GM10266 (cell line): ENCODE results near the gene RHOBTB1.

ENCODE experiments used
- DNase-seq: peaks from one replicate; pipeline ENCODE4 v3.0.0; 2012; ENCODE audit errors: extremely low spot score
- TF ChIP-seq, protein P1 (sequence below): IDR thresholded peaks from 2 replicates; pipeline ENCODE4 v1.5.1; 2012; ENCODE audit warnings: mild to moderate bottlenecking, low read depth; ENCODE audit not compliant: control insufficient read depth, insufficient read depth; ENCODE audit errors: missing control alignments

Gene RHOBTB1

DNA sequence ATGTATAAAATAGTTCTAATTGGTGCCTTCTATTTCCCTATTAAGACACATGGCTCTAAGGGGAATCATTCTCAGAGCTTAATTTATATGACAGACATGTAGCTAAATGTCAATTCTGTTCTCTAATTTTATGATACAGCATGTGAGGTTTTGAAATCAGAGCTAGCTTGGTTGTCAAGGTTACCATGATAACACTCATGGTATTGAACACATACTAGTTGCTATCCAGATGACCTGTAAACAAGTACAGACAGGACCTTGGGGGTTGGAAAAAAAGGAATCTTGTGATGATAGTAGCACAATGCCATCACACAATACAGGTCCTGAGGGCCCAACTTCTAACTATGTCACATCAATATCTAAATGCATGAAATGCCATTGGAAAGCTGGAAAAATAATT, 49.2 kb downstream of the RHOBTB1 start:
- TF ChIP-seq, protein P1, sequence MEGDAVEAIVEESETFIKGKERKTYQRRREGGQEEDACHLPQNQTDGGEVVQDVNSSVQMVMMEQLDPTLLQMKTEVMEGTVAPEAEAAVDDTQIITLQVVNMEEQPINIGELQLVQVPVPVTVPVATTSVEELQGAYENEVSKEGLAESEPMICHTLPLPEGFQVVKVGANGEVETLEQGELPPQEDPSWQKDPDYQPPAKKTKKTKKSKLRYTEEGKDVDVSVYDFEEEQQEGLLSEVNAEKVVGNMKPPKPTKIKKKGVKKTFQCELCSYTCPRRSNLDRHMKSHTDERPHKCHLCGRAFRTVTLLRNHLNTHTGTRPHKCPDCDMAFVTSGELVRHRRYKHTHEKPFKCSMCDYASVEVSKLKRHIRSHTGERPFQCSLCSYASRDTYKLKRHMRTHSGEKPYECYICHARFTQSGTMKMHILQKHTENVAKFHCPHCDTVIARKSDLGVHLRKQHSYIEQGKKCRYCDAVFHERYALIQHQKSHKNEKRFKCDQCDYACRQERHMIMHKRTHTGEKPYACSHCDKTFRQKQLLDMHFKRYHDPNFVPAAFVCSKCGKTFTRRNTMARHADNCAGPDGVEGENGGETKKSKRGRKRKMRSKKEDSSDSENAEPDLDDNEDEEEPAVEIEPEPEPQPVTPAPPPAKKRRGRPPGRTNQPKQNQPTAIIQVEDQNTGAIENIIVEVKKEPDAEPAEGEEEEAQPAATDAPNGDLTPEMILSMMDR: no peak
- DNase-seq: no peak

DNA sequence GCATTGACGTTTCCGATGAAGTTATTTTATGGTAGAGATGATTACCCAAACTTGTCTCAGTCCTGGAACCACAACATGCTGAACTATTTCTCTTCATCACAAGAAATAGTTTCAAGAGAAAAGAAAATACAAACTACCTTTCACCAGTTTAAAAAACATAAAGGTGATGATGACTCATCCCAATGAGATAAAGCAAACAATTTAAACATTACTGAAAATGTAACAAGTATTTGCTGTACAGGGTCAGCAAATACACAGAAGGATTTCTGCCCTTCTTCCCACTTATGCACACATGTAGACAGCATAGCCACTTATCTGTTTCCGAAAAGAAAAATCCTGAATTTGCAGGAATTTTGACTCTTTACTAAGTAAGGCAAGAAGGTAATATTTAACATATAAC, 50.8 kb downstream of the RHOBTB1 start:
- DNase-seq: no peak
- TF ChIP-seq, protein P1: no peak

DNA sequence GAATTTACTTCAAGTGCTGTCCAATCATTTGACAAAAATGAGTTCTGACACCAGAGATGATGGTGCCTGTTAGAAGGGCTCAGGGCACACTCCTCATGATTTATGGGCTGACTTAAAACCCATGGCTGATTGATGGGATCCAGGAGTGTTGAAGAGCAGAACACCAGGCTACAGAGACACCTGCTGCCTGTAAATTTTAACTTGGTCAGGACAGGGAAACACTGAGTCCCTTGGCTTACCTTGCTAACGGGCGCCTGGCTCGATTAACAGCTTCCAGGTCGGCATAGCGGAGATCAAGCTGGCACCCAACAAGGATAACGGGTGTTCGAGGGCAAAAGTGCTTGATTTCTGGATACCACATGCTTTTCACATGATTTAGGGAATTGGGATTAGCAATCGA, 51.4 kb downstream of the RHOBTB1 start:
- no peak for DNase-seq
- TF ChIP-seq, protein P1: no peak

DNA sequence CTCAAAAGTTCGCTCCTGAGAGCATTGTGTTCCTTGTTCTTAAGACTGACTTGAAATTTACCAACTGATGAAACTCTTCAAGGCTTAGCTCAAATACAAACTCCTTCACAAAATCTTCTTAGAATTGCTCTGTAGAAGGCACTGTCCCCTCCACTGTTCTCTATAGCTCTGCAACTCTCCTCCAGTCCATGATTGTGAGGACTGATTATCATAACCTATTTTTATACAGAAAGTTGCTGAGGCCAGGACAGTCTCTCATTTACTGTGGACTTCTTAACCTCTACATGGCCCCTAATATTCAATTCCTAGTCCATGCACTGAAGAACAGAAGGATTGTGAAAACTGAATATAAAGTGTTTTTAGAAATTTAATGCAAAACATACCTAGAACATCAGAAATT, 53.2 kb downstream of the RHOBTB1 start:
- DNase-seq: no peak
- TF ChIP-seq, protein P1: no peak

DNA sequence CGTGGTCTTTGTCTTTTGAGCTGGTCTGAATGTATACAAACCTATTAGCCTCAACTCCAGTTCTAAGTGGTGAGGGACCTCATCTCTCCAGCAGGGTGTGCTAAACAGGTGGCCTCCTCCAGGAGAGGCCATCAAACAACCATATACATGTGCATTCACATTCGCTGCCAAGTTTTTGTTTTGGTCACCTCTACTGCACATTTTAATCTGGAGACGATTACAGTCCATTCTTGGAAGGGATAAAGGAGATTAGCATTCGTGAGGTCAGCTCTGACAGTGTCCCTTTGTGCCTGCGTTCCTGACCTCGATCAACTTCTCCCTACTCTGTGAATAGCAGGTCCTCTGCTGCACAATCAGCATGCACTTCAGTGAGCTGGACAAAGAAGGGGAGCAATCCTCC, 60.8 kb downstream of the RHOBTB1 start:
- TF ChIP-seq, protein P1: peak; percentile 34
- DNase-seq: peak; percentile 25

DNA sequence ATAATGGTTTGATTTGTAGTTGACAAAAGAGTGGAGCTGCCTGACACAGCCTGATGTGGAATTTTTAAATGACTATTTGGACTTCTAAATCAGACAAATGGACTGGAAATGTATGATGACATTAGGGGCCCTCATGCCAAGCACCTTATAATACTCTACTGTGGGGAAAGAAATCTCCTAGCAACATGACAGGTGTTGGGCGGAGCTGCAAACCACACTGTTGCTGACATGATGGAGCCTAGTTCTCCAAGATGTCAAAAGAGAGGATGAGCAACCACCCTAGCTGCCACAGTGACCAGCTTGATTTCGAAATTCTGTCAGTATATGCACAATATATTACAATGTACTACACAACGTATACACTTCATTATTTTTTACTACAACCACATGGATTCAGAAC, 65.8 kb downstream of the RHOBTB1 start:
- TF ChIP-seq, protein P1: no peak
- DNase-seq: no peak

DNA sequence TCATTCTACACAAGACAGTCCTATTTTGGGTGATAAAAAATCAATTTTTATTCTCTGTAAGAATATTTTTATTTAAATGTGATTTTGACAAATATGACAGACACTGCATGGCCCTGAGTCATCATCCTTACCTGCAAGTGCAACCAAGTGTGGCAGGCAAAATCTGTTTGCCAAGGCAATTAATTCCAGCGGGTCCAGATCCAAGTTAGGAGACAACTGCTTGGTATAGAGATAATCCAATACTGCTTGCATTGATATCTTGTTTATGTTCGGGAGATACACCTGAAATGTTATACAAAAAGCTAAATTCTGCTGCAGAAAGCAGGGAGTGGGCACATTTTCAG, 66.2 kb downstream of the RHOBTB1 start:
- DNase-seq: no peak
- TF ChIP-seq, protein P1: no peak
